ENCODE results near the gene SPAG6. TPM values are rescaled to one million over a fixed set of nuclear protein-coding genes. Genes with fewer than 3 reads are reported as not detected.

The SPAG6 gene
- total and polyA plus RNA-seq, 2 of the 4 experiments (the other 2 are of a cell fraction): not detected

DNA sequence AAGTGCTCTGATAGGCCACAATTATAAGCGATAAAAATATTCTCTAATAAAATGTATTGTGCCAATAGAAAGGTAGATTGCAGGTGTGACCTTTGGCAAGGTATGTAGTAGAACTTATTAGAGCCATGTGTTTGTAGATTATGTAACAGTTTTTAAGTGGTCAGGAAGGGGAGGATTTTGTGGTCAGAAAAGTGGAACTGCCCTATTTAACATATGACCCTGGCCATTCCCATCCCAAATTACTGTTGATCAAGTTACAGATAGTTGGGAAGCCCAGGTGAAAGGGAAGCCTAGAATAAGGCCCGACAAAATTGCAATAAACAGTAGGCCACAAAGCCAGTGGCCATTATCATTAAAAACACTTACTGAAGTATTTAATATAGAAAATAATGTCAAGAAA lies 89.2 kb downstream of the SPAG6 start:
- Histone ChIP-seq H2BK15ac (ENCODE audit: low read depth, low read length) (no peak overlapping the region), H3K4me3 (ENCODE audit: insufficient read depth, low read depth, low read length) (no peak overlapping the region), H3K4me1 (ENCODE audit: control insufficient read depth, insufficient read depth, low read length) (peaks cover 8% of the 10 kb centered on the region; the same call in 1 of the 2 replicates), H3K23ac (ENCODE audit: low read depth, low read length) (no peak overlapping the region), H3K9me3 (ENCODE audit: control insufficient read depth, insufficient read depth, low read length) (no peaks in the 10 kb centered on the region), H4K91ac (ENCODE audit: insufficient read depth, low read depth, low read length) (no peak overlapping the region), H2BK5ac (ENCODE audit: low read depth, low read length, poor library complexity, severe bottlenecking) (peak overlapping the region; percentile 78), H3K9ac (ENCODE audit: low read depth, low read length) (no peak overlapping the region), H3K56ac (ENCODE audit: extremely low read depth, insufficient read depth, low read length) (no peak overlapping the region), H3K14ac (replicated peaks; ENCODE audit: low read depth, low read length) (no peak overlapping the region), H2AK9ac (replicated peaks; ENCODE audit: low read depth, low read length, poor library complexity) (no peak overlapping the region), H3K27ac (ENCODE audit: insufficient read depth, low read length) (no peak overlapping the region), H3K4ac (ENCODE audit: low read depth, low read length) (0 out of 2 replicates have a peak overlapping the region, but pooled peaks have one; percentile 3), H2BK120ac (ENCODE audit: low read depth, low read length) (peak overlapping the region; percentile 44), H3K18ac (ENCODE audit: low read depth, low read length) (peak overlapping the region; percentile 49; the same call in 1 of the 2 replicates), H3K27me3 (ENCODE audit: control insufficient read depth, insufficient read depth, low read length) (no peaks in the 10 kb centered on the region), H3K4me2 (ENCODE audit: low read depth, low read length) (no peak overlapping the region), H4K5ac (ENCODE audit: low read depth, low read length) (no peak overlapping the region), H4K20me1 (ENCODE audit: insufficient read depth, low read length) (no peaks in the 10 kb centered on the region), H3K9me1 (ENCODE audit: insufficient read depth, low read length) (peaks cover 16% of the 10 kb centered on the region), H4K8ac (ENCODE audit: low read depth in 2 of 2, low read length in 2 of 2) (no peak overlapping the region), H2AFZ (replicated peaks; ENCODE audit: low read length, poor library complexity) (no peak overlapping the region), H2AK5ac (ENCODE audit: low read depth, low read length) (no peak overlapping the region), H2BK20ac (ENCODE audit: low read depth, low read length) (peak overlapping the region; percentile 43; the same call in 1 of the 2 replicates), H3K79me1 (ENCODE audit: low read depth in 1 of 2, low read length in 2 of 2) (peaks cover 10 to 20% of the 10 kb centered on the region in 2 experiments), H3K36me3 (ENCODE audit: control insufficient read depth, insufficient read depth, low read length) (no peaks in the 10 kb centered on the region)
- ChIA-PET POLR2A (ENCODE audit: unreplicated experiment) (no interaction called here), CTCF (no interaction called here)
- ATAC-seq (ENCODE audit: low read depth): no peak
- in situ Hi-C loops (cut with MboI; ENCODE audit: low sequenced_read_pairs) (loop anchor here (25.0 kb wide), 1 partner anchor 922 kb away; no protein-coding TSS in a partner anchor), intact Hi-C loops (cut with micrococcal nuclease) (loop anchor here (5.0 kb wide), 1 partner anchor 278 kb away; the partner anchor contains the start of gene PIP4K2A), dilution Hi-C loops (cut with HindIII; ENCODE audit: low sequenced_read_pairs, unreplicated experiment) (no loop called here)
- no peak for DNase-seq
- BruUV-seq (replicated peaks): no TSS peak
- TF ChIP-seq FOS (IDR thresholded peaks at IDR 0.05; ENCODE audit: low read depth, low read length) (no peak), RAD21 (IDR thresholded peaks at IDR 0.05; ENCODE audit: low read length) (no peak), BHLHE40 (IDR thresholded peaks at IDR 0.05; ENCODE audit: low read depth, low read length) (no peak), MAFK (IDR thresholded peaks at IDR 0.05; ENCODE audit: low read depth, low read length) (no peak), MXI1 (IDR thresholded peaks at IDR 0.05; ENCODE audit: borderline replicate concordance, low read depth, low read length) (no peak), NFE2L2 (IDR thresholded peaks at IDR 0.05; ENCODE audit: low read depth, low read length) (no peak), SMC3 (IDR thresholded peaks at IDR 0.05; ENCODE audit: low read depth, low read length) (no peak), RFX5 (IDR thresholded peaks at IDR 0.05; ENCODE audit: low read depth, low read length) (no peak), CHD1 (IDR thresholded peaks at IDR 0.05; ENCODE audit: low read depth, low read length) (no peak)
- TF ChIP-seq, protein P1, sequence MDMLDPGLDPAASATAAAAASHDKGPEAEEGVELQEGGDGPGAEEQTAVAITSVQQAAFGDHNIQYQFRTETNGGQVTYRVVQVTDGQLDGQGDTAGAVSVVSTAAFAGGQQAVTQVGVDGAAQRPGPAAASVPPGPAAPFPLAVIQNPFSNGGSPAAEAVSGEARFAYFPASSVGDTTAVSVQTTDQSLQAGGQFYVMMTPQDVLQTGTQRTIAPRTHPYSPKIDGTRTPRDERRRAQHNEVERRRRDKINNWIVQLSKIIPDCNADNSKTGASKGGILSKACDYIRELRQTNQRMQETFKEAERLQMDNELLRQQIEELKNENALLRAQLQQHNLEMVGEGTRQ (IDR thresholded peaks at IDR 0.05; ENCODE audit: low read depth, low read length): no peak
- TF ChIP-seq, protein P2, sequence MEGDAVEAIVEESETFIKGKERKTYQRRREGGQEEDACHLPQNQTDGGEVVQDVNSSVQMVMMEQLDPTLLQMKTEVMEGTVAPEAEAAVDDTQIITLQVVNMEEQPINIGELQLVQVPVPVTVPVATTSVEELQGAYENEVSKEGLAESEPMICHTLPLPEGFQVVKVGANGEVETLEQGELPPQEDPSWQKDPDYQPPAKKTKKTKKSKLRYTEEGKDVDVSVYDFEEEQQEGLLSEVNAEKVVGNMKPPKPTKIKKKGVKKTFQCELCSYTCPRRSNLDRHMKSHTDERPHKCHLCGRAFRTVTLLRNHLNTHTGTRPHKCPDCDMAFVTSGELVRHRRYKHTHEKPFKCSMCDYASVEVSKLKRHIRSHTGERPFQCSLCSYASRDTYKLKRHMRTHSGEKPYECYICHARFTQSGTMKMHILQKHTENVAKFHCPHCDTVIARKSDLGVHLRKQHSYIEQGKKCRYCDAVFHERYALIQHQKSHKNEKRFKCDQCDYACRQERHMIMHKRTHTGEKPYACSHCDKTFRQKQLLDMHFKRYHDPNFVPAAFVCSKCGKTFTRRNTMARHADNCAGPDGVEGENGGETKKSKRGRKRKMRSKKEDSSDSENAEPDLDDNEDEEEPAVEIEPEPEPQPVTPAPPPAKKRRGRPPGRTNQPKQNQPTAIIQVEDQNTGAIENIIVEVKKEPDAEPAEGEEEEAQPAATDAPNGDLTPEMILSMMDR (conservative IDR thresholded peaks at IDR 0.05; ENCODE audit: low read depth, low read length): no peak
- no CpG with 5 or more reads among the region's 2 CpGs for WGBS, 2 experiments (ENCODE audit: extremely low coverage in 2 of 2, insufficient read length in 1 of 2)
